ENCODE measurements around the gene COL18A1.

Gene COL18A1

DNA sequence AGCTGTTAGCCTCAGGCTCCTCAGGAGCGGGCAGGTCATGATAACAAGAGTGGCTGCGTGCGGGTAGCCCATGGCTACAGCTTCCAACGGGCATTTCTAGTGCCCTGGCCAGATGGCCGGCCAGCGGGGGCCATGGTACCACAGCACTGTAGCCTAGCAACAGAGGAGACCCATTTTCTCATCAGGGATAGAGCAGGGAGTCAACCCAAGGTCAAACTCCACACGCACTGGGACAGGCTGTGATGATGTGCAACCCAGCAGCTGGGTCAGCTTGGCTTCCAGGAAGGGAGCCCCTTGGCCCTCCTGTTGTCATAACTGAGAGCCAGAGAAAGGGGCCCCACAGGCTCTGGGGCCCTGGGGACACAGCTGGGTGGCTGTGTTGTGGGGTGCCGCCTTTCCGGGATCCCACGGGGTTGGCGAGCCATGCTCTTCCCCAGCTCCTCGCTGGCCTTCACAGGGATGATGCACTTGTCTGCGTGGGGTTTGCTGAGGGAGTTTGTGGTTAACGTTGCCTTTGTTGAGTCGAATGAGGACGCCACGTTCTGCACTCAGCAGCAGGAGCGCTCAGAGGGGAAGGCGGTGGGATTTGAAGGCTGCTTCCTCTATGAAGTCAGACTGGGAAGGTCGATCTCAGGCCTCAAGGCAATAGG is 46.3 kb downstream of the COL18A1 start:
- Histone ChIP-seq H3K27me3 (replicated peaks; ENCODE audit: control insufficient read depth, insufficient read depth, low read length, poor library complexity, severe bottlenecking) (peaks cover 4% of the 10 kb centered on the region), H3K36me3 (ENCODE audit: control insufficient read depth, insufficient read depth, low read length) (no peaks in the 10 kb centered on the region), H3K4me3 (ENCODE audit: insufficient read depth, low read depth, low read length, poor library complexity, severe bottlenecking) (no peak overlapping the region), H3K4me1 (ENCODE audit: control insufficient read depth, insufficient read depth, low read length, poor library complexity, severe bottlenecking) (no peaks in the 10 kb centered on the region), H3K9me3 (ENCODE audit: control insufficient read depth, low read length) (no peaks in the 10 kb centered on the region), H3K27ac (ENCODE audit: insufficient read depth, low read length, poor library complexity, severe bottlenecking) (no peak overlapping the region)
- no peak for DNase-seq

- H3K27me3 ChIP-seq (replicated peaks; ENCODE audit: control insufficient read depth, insufficient read depth, low read length, poor library complexity, severe bottlenecking) = peaks cover 4% of the 10 kb centered on the region
- H3K4me1 ChIP-seq (ENCODE audit: control insufficient read depth, insufficient read depth, low read length, poor library complexity, severe bottlenecking) = no peaks in the 10 kb centered on the region
Measured at GRCh38 chr21:45451771-45452182, 46.8 kb downstream of the COL18A1 start.

DNA sequence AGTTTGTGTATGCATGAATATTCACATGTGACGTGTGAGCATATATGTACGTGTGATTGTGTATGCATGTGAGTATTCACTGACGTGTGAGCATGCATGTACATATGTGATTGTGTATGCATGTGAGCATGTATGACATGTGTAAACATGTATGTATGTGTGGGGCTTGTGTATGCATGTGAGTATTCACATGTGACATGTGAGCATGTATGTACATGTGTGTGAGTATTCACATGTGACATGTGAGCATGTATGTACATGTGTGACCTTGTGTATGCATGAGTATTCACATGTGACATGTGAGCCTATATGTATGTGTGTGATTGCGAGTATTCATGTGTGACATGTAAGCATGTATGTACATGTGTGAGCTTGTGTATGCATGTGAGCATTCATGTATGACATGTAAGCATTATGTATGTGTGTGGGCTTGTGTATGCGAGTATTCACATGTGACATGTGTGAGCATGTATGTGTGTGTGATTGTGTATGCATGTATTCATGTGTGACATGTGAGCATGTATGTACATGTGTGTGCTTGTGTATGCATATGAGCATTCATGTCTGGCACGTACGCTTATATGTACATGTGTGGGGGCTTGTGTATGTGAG is 47.8 kb downstream of the COL18A1 start:
- Histone ChIP-seq H3K4me1 (ENCODE audit: control insufficient read depth, insufficient read depth, low read length, poor library complexity, severe bottlenecking) (no peaks in the 10 kb centered on the region), H3K27me3 (replicated peaks; ENCODE audit: control insufficient read depth, insufficient read depth, low read length, poor library complexity, severe bottlenecking) (peaks cover 4% of the 10 kb centered on the region), H3K27ac (ENCODE audit: insufficient read depth, low read length, poor library complexity, severe bottlenecking) (no peak overlapping the region), H3K4me3 (ENCODE audit: insufficient read depth, low read depth, low read length, poor library complexity, severe bottlenecking) (no peak overlapping the region), H3K9me3 (ENCODE audit: control insufficient read depth, low read length) (no peaks in the 10 kb centered on the region), H3K36me3 (ENCODE audit: control insufficient read depth, insufficient read depth, low read length) (no peaks in the 10 kb centered on the region)
- no peak for DNase-seq

More at GRCh38 chr21:45451771-45452182, 46.8 kb downstream of the COL18A1 start:
- no peak overlapping the region for H3K4me3 ChIP-seq (ENCODE audit: insufficient read depth, low read depth, low read length, poor library complexity, severe bottlenecking)
- DNase-seq = no peak
- no peaks in the 10 kb centered on the region for H3K36me3 ChIP-seq (ENCODE audit: control insufficient read depth, insufficient read depth, low read length)
- no peak overlapping the region for H3K27ac ChIP-seq (ENCODE audit: insufficient read depth, low read length, poor library complexity, severe bottlenecking)
- H3K9me3 ChIP-seq (ENCODE audit: control insufficient read depth, low read length) = no peaks in the 10 kb centered on the region

- H3K4me3 ChIP-seq (ENCODE audit: insufficient read depth, low read depth, low read length, poor library complexity, severe bottlenecking) = no peak overlapping the region
- H3K9me3 ChIP-seq (ENCODE audit: control insufficient read depth, low read length) = no peaks in the 10 kb centered on the region
- no peak overlapping the region for H3K27ac ChIP-seq (ENCODE audit: insufficient read depth, low read length, poor library complexity, severe bottlenecking)
- peaks cover 4% of the 10 kb centered on the region for H3K27me3 ChIP-seq (replicated peaks; ENCODE audit: control insufficient read depth, insufficient read depth, low read length, poor library complexity, severe bottlenecking)
- no peaks in the 10 kb centered on the region for H3K4me1 ChIP-seq (ENCODE audit: control insufficient read depth, insufficient read depth, low read length, poor library complexity, severe bottlenecking)
- no peaks in the 10 kb centered on the region for H3K36me3 ChIP-seq (ENCODE audit: control insufficient read depth, insufficient read depth, low read length)
- DNase-seq = no peak
Measured at GRCh38 chr21:45453308-45453950, 48.5 kb downstream of the COL18A1 start.

GRCh38 chr21:45454060-45454925 is 49.3 kb downstream of the COL18A1 start:
- DNase-seq = no peak
- Histone ChIP-seq H3K36me3 (ENCODE audit: control insufficient read depth, insufficient read depth, low read length) (no peaks in the 10 kb centered on the region), H3K27ac (ENCODE audit: insufficient read depth, low read length, poor library complexity, severe bottlenecking) (no peak overlapping the region)

DNA sequence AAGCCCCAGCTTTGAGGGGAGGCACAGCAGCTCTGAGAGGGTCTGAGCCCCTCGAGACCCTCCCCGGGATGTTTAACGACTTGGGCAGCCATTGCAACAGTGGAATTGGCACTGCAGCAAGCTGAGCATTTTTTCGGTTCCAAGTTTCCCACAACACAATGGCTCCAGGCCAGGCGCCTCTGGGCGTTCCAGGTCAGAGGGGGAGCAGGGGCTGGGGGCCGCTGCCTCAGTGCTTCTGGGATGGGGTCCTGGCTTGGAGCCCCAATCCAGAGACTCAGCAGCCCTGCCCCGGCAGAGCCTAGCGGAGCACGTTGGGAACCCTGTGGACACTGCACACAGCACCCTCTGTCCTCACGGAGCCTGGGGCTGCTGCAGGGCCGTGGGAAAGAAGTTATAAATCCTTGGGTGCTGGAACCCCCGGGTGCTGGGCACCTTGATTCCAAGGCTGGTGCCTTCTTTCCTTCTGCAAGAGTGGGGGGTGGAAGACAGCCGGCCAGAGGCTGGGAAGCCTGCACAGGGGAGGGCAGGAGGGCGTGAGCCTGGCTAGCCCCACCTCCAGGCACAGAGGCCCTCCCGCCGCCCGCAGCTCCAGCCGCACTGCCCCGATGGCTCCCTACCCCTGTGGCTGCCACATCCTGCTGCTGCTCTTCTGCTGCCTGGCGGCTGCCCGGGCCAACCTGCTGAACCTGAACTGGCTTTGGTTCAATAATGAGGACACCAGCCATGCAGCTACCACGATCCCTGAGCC is 50.1 kb downstream of the COL18A1 start:
- DNase-seq = no peak
- H3K36me3 ChIP-seq (ENCODE audit: control insufficient read depth, insufficient read depth, low read length) = no peaks in the 10 kb centered on the region
- no peak overlapping the region for H3K27ac ChIP-seq (ENCODE audit: insufficient read depth, low read length, poor library complexity, severe bottlenecking)
- no peaks in the 10 kb centered on the region for H3K4me1 ChIP-seq (ENCODE audit: control insufficient read depth, insufficient read depth, low read length, poor library complexity, severe bottlenecking)
- no peaks in the 10 kb centered on the region for H3K27me3 ChIP-seq (replicated peaks; ENCODE audit: control insufficient read depth, insufficient read depth, low read length, poor library complexity, severe bottlenecking)
- no peaks in the 10 kb centered on the region for H3K9me3 ChIP-seq (ENCODE audit: control insufficient read depth, low read length)
- no peak overlapping the region for H3K4me3 ChIP-seq (ENCODE audit: insufficient read depth, low read depth, low read length, poor library complexity, severe bottlenecking)

More at GRCh38 chr21:45454060-45454925, 49.3 kb downstream of the COL18A1 start:
- no peaks in the 10 kb centered on the region for H3K9me3 ChIP-seq (ENCODE audit: control insufficient read depth, low read length)
- peaks cover under 1% of the 10 kb centered on the region for H3K27me3 ChIP-seq (replicated peaks; ENCODE audit: control insufficient read depth, insufficient read depth, low read length, poor library complexity, severe bottlenecking)
- H3K4me1 ChIP-seq (ENCODE audit: control insufficient read depth, insufficient read depth, low read length, poor library complexity, severe bottlenecking) = no peaks in the 10 kb centered on the region
- H3K4me3 ChIP-seq (ENCODE audit: insufficient read depth, low read depth, low read length, poor library complexity, severe bottlenecking) = no peak overlapping the region

DNA sequence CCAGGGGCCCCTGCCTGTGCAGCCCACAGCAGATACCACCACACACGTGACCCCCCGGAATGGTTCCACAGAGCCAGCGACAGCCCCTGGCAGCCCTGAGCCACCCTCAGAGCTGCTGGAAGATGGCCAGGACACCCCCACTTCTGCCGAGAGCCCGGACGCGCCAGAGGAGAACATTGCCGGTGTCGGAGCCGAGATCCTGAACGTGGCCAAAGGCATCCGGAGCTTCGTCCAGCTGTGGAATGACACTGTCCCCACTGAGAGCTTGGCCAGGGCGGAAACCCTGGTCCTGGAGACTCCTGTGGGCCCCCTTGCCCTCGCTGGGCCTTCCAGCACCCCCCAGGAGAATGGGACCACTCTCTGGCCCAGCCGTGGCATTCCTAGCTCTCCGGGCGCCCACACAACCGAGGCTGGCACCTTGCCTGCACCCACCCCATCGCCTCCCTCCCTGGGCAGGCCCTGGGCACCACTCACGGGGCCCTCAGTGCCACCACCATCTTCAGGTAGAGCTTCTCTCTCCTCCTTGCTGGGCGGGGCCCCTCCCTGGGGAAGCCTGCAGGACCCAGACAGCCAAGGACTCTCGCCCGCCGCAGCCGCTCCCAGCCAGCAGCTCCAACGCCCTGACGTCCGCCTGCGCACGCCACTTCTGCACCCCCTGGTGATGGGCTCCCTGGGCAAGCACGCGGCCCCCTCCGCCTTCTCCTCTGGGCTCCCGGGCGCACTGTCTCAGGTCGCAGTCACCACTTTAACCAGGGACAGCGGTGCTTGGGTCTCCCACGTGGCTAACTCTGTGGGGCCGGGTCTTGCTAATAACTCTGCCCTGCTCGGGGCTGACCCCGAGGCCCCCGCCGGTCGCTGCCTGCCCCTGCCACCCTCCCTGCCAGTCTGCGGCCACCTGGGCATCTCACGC is 51.0 kb downstream of the COL18A1 start:
- Histone ChIP-seq H3K27me3 (replicated peaks; ENCODE audit: control insufficient read depth, insufficient read depth, low read length, poor library complexity, severe bottlenecking) (no peaks in the 10 kb centered on the region), H3K36me3 (ENCODE audit: control insufficient read depth, insufficient read depth, low read length) (no peaks in the 10 kb centered on the region), H3K9me3 (ENCODE audit: control insufficient read depth, low read length) (no peaks in the 10 kb centered on the region), H3K27ac (ENCODE audit: insufficient read depth, low read length, poor library complexity, severe bottlenecking) (no peak overlapping the region), H3K4me1 (ENCODE audit: control insufficient read depth, insufficient read depth, low read length, poor library complexity, severe bottlenecking) (no peaks in the 10 kb centered on the region), H3K4me3 (ENCODE audit: insufficient read depth, low read depth, low read length, poor library complexity, severe bottlenecking) (no peak overlapping the region)
- no peak for DNase-seq

- Histone ChIP-seq H3K4me3 (ENCODE audit: insufficient read depth, low read depth, low read length, poor library complexity, severe bottlenecking) (no peak overlapping the region), H3K36me3 (ENCODE audit: control insufficient read depth, insufficient read depth, low read length) (no peaks in the 10 kb centered on the region), H3K4me1 (ENCODE audit: control insufficient read depth, insufficient read depth, low read length, poor library complexity, severe bottlenecking) (no peaks in the 10 kb centered on the region), H3K27me3 (replicated peaks; ENCODE audit: control insufficient read depth, insufficient read depth, low read length, poor library complexity, severe bottlenecking) (no peaks in the 10 kb centered on the region), H3K27ac (ENCODE audit: insufficient read depth, low read length, poor library complexity, severe bottlenecking) (no peak overlapping the region), H3K9me3 (ENCODE audit: control insufficient read depth, low read length) (no peaks in the 10 kb centered on the region)
- DNase-seq = no peak
Measured at GRCh38 chr21:45456584-45457160, 51.7 kb downstream of the COL18A1 start.

Measured in effector memory CD4-positive, alpha-beta T cell (primary cell).